GM12878 (cell line): ENCODE data around the gene IREB2. TPM values are rescaled to one million over a fixed set of nuclear protein-coding genes. Genes with fewer than 3 reads are reported as not detected.
"Not testable (repeated sequence)": the region's sequence is repeated elsewhere in the genome, so short reads cannot be mapped to it uniquely, and the experiment has no call there.

Experiments
- ATAC-seq: fragments of 200-7000 bp; cut with Tn5 transposase; 3 replicates; pipeline ENCODE4 v1.9.1; 2020; ENCODE audit warnings: mild to moderate bottlenecking, moderate library complexity
- BruUV-seq: library from RNA; stranded (reverse); fragments of 400-500 nt; replicated peaks from 2 replicates; lab custom pipeline; 2021; lab: Mats Ljungman, UMichigan
- CTCF ChIA-PET: fragments of 300-600 bp; sonication (Branson Sonifier 250); formaldehyde crosslinking; extraction: SDS; loops from one replicate; lab custom pipeline; 2021; ENCODE audit warnings: inconsistent platforms; lab: Yijun Ruan, JAX
- POLR2A ChIA-PET: fragments of 350-600 bp; formaldehyde crosslinking; extraction: SDS; loops from one replicate; lab custom pipeline; 2021; ENCODE audit warnings: inconsistent platforms; lab: Charles Lee
- RAD21 ChIA-PET: fragments of 300-600 bp; sonication (Branson Sonifier 250); formaldehyde crosslinking; loops from one replicate; lab custom pipeline; 2023; ENCODE audit warnings: antibody characterized with exemption; ENCODE audit not compliant: unreplicated experiment; lab: Charles Lee
- SMC1A ChIA-PET: fragments of 300-600 bp; sonication (Branson Sonifier 250); formaldehyde crosslinking; loops from one replicate; lab custom pipeline; 2023; ENCODE audit not compliant: unreplicated experiment, uncharacterized antibody; lab: Charles Lee
- DNase-seq: peaks from one replicate; pipeline ENCODE4 v3.0.0-alpha.2; 2011; ENCODE audit warnings: low read depth, low spot score
- FAIRE-seq: peaks from 3 replicates; lab custom pipeline; 2011; peaks lifted over from hg19 to GRCh38; lab: Jason Lieb, UNC
- H2AFZ ChIP-seq: 2 replicates; pipeline ENCODE4 v1.6.0; 2011; ENCODE audit warnings: low read depth, low read length, control low read depth; ENCODE audit not compliant: control insufficient read depth
- H3K27ac ChIP-seq: 2 replicates; pipeline ENCODE4 v1.5.1; 2011; ENCODE audit warnings: control low read depth; ENCODE audit not compliant: control insufficient read depth, insufficient read depth
- H3K27me3 ChIP-seq, 2 experiments: replicated peaks in 1 of 2; 2 replicates each; pipeline versions ENCODE4 v1.6.0 to v1.6.1; 2011; ENCODE audit warnings: low read length in 1 of 2; ENCODE audit not compliant: control insufficient read depth in 2 of 2, insufficient read depth in 2 of 2
- H3K36me3 ChIP-seq, 2 experiments: 2 replicates each; pipeline ENCODE4 v1.5.1; 2011; ENCODE audit warnings: low read length in 1 of 2; ENCODE audit not compliant: control insufficient read depth in 2 of 2, insufficient read depth in 2 of 2
- H3K4me1 ChIP-seq: 2 replicates; pipeline ENCODE4 v1.6.1; 2011; ENCODE audit warnings: mild to moderate bottlenecking, low read length, moderate library complexity, mixed read lengths; ENCODE audit not compliant: control insufficient read depth, insufficient read depth
- H3K4me2 ChIP-seq: 2 replicates; pipeline ENCODE4 v1.6.0; 2011; ENCODE audit warnings: control low read depth; ENCODE audit not compliant: control insufficient read depth, insufficient read depth
- H3K4me3 ChIP-seq: fragments of 200-600 bp; sonication (generic); 2 replicates; pipeline ENCODE4 v1.5.1; 2016
- H3K79me2 ChIP-seq: 2 replicates; pipeline ENCODE4 v1.6.0; 2011; ENCODE audit warnings: low read length; ENCODE audit not compliant: control insufficient read depth, insufficient read depth
- H3K9ac ChIP-seq: 2 replicates; pipeline ENCODE4 v1.8.0; 2011; ENCODE audit warnings: low read length, control low read depth, mixed read lengths; ENCODE audit not compliant: control insufficient read depth, insufficient read depth
- H3K9me3 ChIP-seq: replicated peaks from 3 replicates; pipeline ENCODE4 v1.5.1; 2011; ENCODE audit warnings: mild to moderate bottlenecking, low read length; ENCODE audit not compliant: control insufficient read depth, insufficient read depth
- H4K20me1 ChIP-seq: 2 replicates; pipeline ENCODE4 v1.6.0; 2011; ENCODE audit not compliant: control insufficient read depth, insufficient read depth
- CBX5 ChIP-seq: sonication (generic); IDR thresholded peaks from 2 replicates; pipeline ENCODE4 v1.6.1; 2016; ENCODE audit warnings: low read depth, moderate library complexity, mild to moderate bottlenecking, inconsistent platforms
- MLLT1 ChIP-seq: fragments of 450-650 bp; IDR thresholded peaks from 2 replicates; pipeline ENCODE4 v1.6.1; 2016; ENCODE audit warnings: mild to moderate bottlenecking
- NFYB ChIP-seq: IDR thresholded peaks from 2 replicates; pipeline ENCODE4 v1.6.1; 2011; ENCODE audit warnings: low read depth, mild to moderate bottlenecking, low read length, improper control_type of control experiment, moderate library complexity; ENCODE audit not compliant: insufficient read depth
- ZBTB4 ChIP-seq: fragments of 450-650 bp; formaldehyde crosslinking; IDR thresholded peaks from 2 replicates; pipeline ENCODE4 v1.4.0; 2022; ENCODE audit warnings: mild to moderate bottlenecking, moderate library complexity
- WGBS: methylation state at CpG from one replicate; pipeline ENCODE4 v1.1.6; 2016; ENCODE audit warnings: low lambda C conversion rate; ENCODE audit not compliant: insufficient replicate concordance, insufficient coverage; ENCODE audit errors: missing lambda C conversion rate; 5-methylcytosine and 5-hydroxymethylcytosine counted together
- in situ Hi-C: fragments of 300-500 bp; cut with MboI; formaldehyde crosslinking; loops from 9 replicates; pipeline ENCODE4 v1.14.3; 2018; ENCODE audit warnings: mixed read lengths
- intact Hi-C: fragments of 100-400 bp; cut with micrococcal nuclease; formaldehyde crosslinking; loops from one replicate; pipeline ENCODE4 v1.14.2; 2022; ENCODE audit not compliant: unreplicated experiment
- polyA plus RNA-seq, 11 experiments: library from polyadenylated mRNA; depleted of rRNA in 4 of 11; unstranded in 6 of 11; stranded (reverse) in 5 of 11; fragments of >200 nt; fragmentation: Nextera tagmentation in 4 of 11; fragmentation: Illumina TruSeq in 1 of 11; extraction: Ambion mirVana in 4 of 11; extraction: Trizol in 1 of 11; gene quantifications; 1 replicate in 1 of 11; 2 replicates in 10 of 11; pipeline versions ENCODE4 v1.2.1 to v1.2.3, GENCODE V29; 2011 to 2016; ENCODE audit warnings: inconsistent platforms in 2 of 11, missing spikeins in 2 of 11, low read depth in 1 of 11
- total RNA-seq, 4 experiments: library from RNA; depleted of rRNA in 3 of 4; stranded (reverse); fragments of >200 nt in 3 of 4; fragmentation: Illumina TruSeq in 1 of 4; extraction: Trizol in 1 of 4; gene quantifications; 2 replicates each; pipeline versions ENCODE4 v1.2.1 to v1.2.3, GENCODE V29; 2013 to 2021

IREB2 gene
- total and polyA plus RNA-seq, 10 of the 15 experiments (the other 5 are each of a cell fraction or from before 2014, with no cell fraction given): 13.0 to 52.4 (median 24.4) TPM

GRCh38 chr15:78538358-78538757, 100.3 kb downstream of the IREB2 start:
- SMC1A ChIA-PET: interaction anchor here (2.1 kb wide), 1 partner anchor 8 kb away, joined by 6 read pairs; no protein-coding TSS in a partner anchor
- no peaks in the 10 kb centered on the region for H3K9me3 ChIP-seq
- no TSS peak for BruUV-seq
- CTCF ChIA-PET: no interaction called here
- DNase-seq: no peak
- H3K4me3 ChIP-seq: no peak overlapping the region
- RAD21 ChIA-PET: no interaction called here
- H3K9ac ChIP-seq: no peak overlapping the region
- no peak for FAIRE-seq
- H3K4me2 ChIP-seq: no peak overlapping the region
- ATAC-seq: no peak
- H3K79me2 ChIP-seq: peaks cover 35% of the 10 kb centered on the region
- intact Hi-C loops: no loop called here
- H3K27me3 ChIP-seq: no peaks in the 10 kb centered on the region
- no peak overlapping the region for H2AFZ ChIP-seq
- H4K20me1 ChIP-seq: no peaks in the 10 kb centered on the region
- 69% methylated on average over 1 of the region's 1 CpG for WGBS
- 0 out of 2 replicates have a peak, but pooled peaks have one; percentile 6 for TF ChIP-seq NFYB
- TF ChIP-seq CBX5: no peak
- H3K27ac ChIP-seq: no peak overlapping the region
- in situ Hi-C loops: no loop called here
- no peaks in the 10 kb centered on the region; the same call in 1 of the 2 replicates for H3K4me1 ChIP-seq
- POLR2A ChIA-PET: no interaction called here
- peaks cover 0 to 5% of the 10 kb centered on the region in 2 experiments; a peak in 1 of 4 replicates for H3K36me3 ChIP-seq

GRCh38 chr15:78539464-78540140, 101.6 kb downstream of the IREB2 start:
- peak overlapping the region; percentile 98 for H2AFZ ChIP-seq
- TSS peak; percentile 91 for BruUV-seq
- FAIRE-seq, in situ Hi-C loops, H3K4me1 ChIP-seq, H3K9me3 ChIP-seq, H4K20me1 ChIP-seq, ATAC-seq, H3K27me3 ChIP-seq, DNase-seq: not testable (repeated sequence)
- SMC1A ChIA-PET: interaction anchor here (1.0 to 6.1 kb wide), 6 partner anchors 9 to 240 kb away, joined by 3 to 47 read pairs (median 8); partner anchors contain the start of genes CHRNA5 and SKIC8
- H3K4me3 ChIP-seq: peak overlapping the region; percentile 71
- H3K9ac ChIP-seq: peak overlapping the region; percentile 97
- peaks cover 40% of the 10 kb centered on the region for H3K79me2 ChIP-seq
- CTCF ChIA-PET: interaction anchor here (0.6 to 2.2 kb wide), 4 partner anchors 13 to 100 kb away, joined by 3 to 9 read pairs (median 3); partner anchors contain the start of gene CHRNA5
- H3K4me2 ChIP-seq: peak overlapping the region; percentile 81
- peaks cover 0 to 13% of the 10 kb centered on the region in 2 experiments; a peak in 1 of 4 replicates for H3K36me3 ChIP-seq
- H3K27ac ChIP-seq: peak overlapping the region; percentile 96
- POLR2A ChIA-PET: interaction anchor here (0.6 to 2.0 kb wide), 16 partner anchors 9 to 663 kb away, joined by 3 to 23 read pairs (median 4); partner anchors contain the start of genes CHRNA5, IREB2 and SKIC8
- RAD21 ChIA-PET: interaction anchor here (0.6 to 2.7 kb wide), 6 partner anchors 10 to 340 kb away, joined by 3 to 18 read pairs (median 8); partner anchors contain the start of genes CHRNA5, IREB2 and SKIC8
- 67% methylated on average over 14 of the region's 18 CpGs for WGBS
- intact Hi-C loops: loop anchor here (1.0 kb wide), 1 partner anchor 26 kb away; the partner anchor contains the start of gene CHRNA5
- 0 out of 2 replicates have a peak, but pooled peaks have one; percentile 9 for TF ChIP-seq ZBTB4 (CRISPR knock-in tag)
- peak; percentile 93 for TF ChIP-seq MLLT1
